Upper lobe of left lung (tissue), 6 donors: Measurements from ENCODE around the gene SP6. TPM values are rescaled to one million over a fixed set of nuclear protein-coding genes. Genes with fewer than 3 reads are reported as not detected.

ENCODE experiments used
- ATAC-seq, 2 donors: fragments of 200-7000 bp; cut with Tn5 transposase; one replicate each; pipeline ENCODE4 v1.9.1; 2022; ENCODE audit warnings: mild to moderate bottlenecking in 2 of 2, moderate library complexity in 2 of 2; ENCODE audit not compliant: low FRiP score in 2 of 2
- DNase-seq, 2 donors: peaks; one replicate each; pipeline ENCODE4 v3.0.0-alpha.2; 2019 to 2020
- H3K27ac ChIP-seq, 4 donors: fragments of 200-600 bp; sonication (generic); one replicate each; pipeline ENCODE4 v1.5.1; 2016 to 2019
- H3K27me3 ChIP-seq, 4 donors: fragments of 200-600 bp; sonication (generic); one replicate each; pipeline ENCODE4 v1.5.1; 2017 to 2019
- H3K36me3 ChIP-seq, 4 donors: fragments of 200-600 bp; sonication (generic); one replicate each; pipeline ENCODE4 v1.5.1; 2016 to 2019
- H3K4me1 ChIP-seq, 4 donors: fragments of 200-600 bp; sonication (generic); one replicate each; pipeline ENCODE4 v1.5.1; 2018 to 2019
- H3K4me3 ChIP-seq, 4 donors: fragments of 200-600 bp; sonication (generic); one replicate each; pipeline ENCODE4 v1.5.1; 2017 to 2019; ENCODE audit warnings: mild to moderate bottlenecking in 2 of 4, moderate library complexity in 1 of 4
- H3K9me3 ChIP-seq, 4 donors: fragments of 200-600 bp; sonication (generic); one replicate each; pipeline ENCODE4 v1.5.1; 2018 to 2019
- CTCF ChIP-seq, 6 experiments: fragments of 450-650 bp in 4 of 6; fragments of 200-600 bp in 2 of 6; sonication (generic) in 2 of 6; IDR thresholded peaks; one replicate each; pipeline ENCODE4 v1.5.1; 2016 to 2019; ENCODE audit warnings: antibody characterized with exemption in 6 of 6
- EP300 ChIP-seq, 4 donors: sonication (generic); formaldehyde crosslinking; IDR thresholded peaks; one replicate each; pipeline ENCODE4 v1.5.1; 2017; ENCODE audit warnings: antibody characterized with exemption in 4 of 4, control low read depth in 2 of 4
- POLR2A ChIP-seq, 4 donors: fragments of 450-650 bp; IDR thresholded peaks; one replicate each; pipeline ENCODE4 v1.5.1; 2016 to 2017; ENCODE audit warnings: antibody characterized with exemption in 4 of 4, mild to moderate bottlenecking in 2 of 4
- POLR2AphosphoS5 ChIP-seq, 2 donors: sonication (generic); formaldehyde crosslinking; IDR thresholded peaks; one replicate each; pipeline ENCODE4 v1.5.1; 2017; ENCODE audit warnings: antibody characterized with exemption in 2 of 2
- WGBS, 2 donors: methylation state at CpG; one replicate each; pipeline ENCODE4 v1.1.5; 2017 to 2018; 5-methylcytosine and 5-hydroxymethylcytosine counted together
- total RNA-seq, 6 donors: library from RNA; depleted of rRNA in 4 of 6; stranded (reverse); fragments of >200 nt in 4 of 6; gene quantifications; one replicate each; pipeline versions ENCODE4 v1.1.0 to v1.2.1, GENCODE V29; 2016 to 2021
- donor health status: DM: no; HTN: no; CAD: no; lungs with moderate emphysema.
- donor health status: DM: no; HTN: yes; CAD: no; lungs with severe emphysema.

The SP6 gene
- total RNA-seq, 6 donors from 2014 or later = 0.76 to 6.4 (median 2.4) TPM

GRCh38 chr17:47850373-47850691 lies 631 bp downstream of the SP6 start:
- peak in 1 of 2 donors; percentile 4 for ATAC-seq
- WGBS, 2 donors = 38 to 62% methylated on average over 9 of the region's 9 CpGs

DNA sequence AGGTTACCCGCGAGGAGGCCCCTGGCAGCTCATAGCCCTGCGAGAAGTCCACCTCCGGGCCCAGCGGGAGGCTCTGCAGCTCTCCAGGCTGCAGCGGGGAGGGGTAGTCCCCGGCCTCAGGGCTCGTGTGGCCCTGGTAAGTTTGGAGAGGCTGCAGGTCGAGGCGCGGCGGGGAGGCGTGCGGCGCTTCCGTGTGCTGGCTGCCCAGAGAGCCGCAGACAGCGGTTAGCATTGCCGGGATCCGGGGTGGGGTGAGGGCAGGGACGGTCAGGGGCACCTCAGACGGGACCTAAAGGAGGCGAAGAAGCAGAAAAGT lies 2.8 kb downstream of the SP6 start:
- WGBS, 2 donors = 66 to 74% methylated on average over 16 to 21 of the region's 23 CpGs
- Histone ChIP-seq H3K27ac (no peak overlapping the region), H3K4me1 (peaks cover 49 to 62% (median 53%) of the 10 kb centered on the region in 4 donors), H3K36me3 (peaks cover 0 to 13% (median 0%) of the 10 kb centered on the region in 4 donors), H3K9me3 (no peaks in the 10 kb centered on the region), H3K27me3 (peaks cover 0 to 40% (median 8%) of the 10 kb centered on the region in 4 donors), H3K4me3 (no peak overlapping the region)
- ATAC-seq (no peak), DNase-seq (peak in 1 of 2 donors; percentile 63)
- TF ChIP-seq POLR2AphosphoS5 (IDR thresholded peaks at IDR 0.05) = no peak

More at GRCh38 chr17:47850373-47850691, 631 bp downstream of the SP6 start:
- H3K36me3 ChIP-seq = peaks cover 0 to 13% (median 0%) of the 10 kb centered on the region in 4 donors
- peaks cover 0 to 52% (median 8%) of the 10 kb centered on the region in 4 donors for H3K27me3 ChIP-seq
- H3K4me1 ChIP-seq = peaks cover 28 to 42% (median 34%) of the 10 kb centered on the region in 4 donors
- peak overlapping the region in 3 of 4 donors; percentile 42 to 53 (median 50) for H3K4me3 ChIP-seq
- H3K27ac ChIP-seq = peak overlapping the region in 3 of 4 donors; percentile 50 to 82 (median 71)
- no peak for DNase-seq
- no peak for TF ChIP-seq EP300 (IDR thresholded peaks at IDR 0.05)
- no peak for TF ChIP-seq CTCF (IDR thresholded peaks at IDR 0.05)
- no peaks in the 10 kb centered on the region for H3K9me3 ChIP-seq

DNA sequence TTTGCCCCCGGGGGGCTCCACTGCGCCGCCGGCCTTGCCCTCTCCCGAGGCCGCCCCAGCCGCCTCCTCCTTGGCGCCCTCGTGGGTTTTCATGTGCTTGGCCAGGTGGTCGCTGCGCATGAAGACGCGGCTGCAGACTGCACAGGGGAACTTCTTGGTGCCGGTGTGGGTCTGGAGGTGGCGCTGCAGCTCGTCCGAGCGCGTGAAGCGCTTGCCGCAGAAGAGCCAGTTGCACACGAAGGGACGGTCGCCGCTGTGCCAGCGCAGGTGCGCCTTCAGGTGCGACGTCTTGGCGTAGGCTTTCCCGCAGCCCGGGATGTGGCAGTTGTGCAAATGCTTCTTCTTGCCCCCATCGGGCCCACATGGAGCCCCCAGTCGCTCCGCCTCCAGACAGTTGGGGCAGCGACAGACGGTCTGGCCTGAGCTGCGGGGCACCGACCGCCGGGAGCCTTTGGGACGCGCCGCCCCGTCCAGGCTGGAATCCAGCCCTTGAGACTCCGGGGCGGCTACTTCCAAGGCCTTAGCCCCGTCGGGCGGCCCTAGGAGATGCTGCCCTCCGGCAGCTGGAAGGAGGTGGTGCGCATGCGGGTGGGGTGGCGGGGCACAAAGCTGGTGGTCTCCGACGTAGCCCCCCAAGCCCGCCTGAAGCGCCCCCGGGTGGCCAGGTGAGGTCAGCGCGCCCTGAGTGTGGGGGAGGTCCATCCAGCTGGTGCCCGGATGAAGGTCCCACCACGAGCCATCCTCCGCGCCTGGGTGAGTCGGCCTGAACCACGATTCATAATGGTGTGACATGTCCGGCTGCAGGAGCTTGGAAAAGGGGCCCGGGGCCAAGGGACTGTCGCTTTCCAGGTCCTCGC lies 3.4 kb downstream of the SP6 start:
- H3K27ac ChIP-seq = peak overlapping the region in 1 of 4 donors; percentile 1
- ATAC-seq (no peak), DNase-seq (peak in 1 of 2 donors; percentile 81)
- peaks cover 53 to 68% (median 54%) of the 10 kb centered on the region in 4 donors for H3K4me1 ChIP-seq
- TF ChIP-seq EP300 (IDR thresholded peaks at IDR 0.05) = no peak
- peak in 2 of 6 experiments; percentile 8 to 28 for TF ChIP-seq CTCF (IDR thresholded peaks at IDR 0.05)
- no peak overlapping the region for H3K4me3 ChIP-seq
- H3K9me3 ChIP-seq = no peaks in the 10 kb centered on the region
- 45 to 46% methylated on average over 40 to 69 of the region's 71 CpGs for WGBS, 2 donors
- H3K27me3 ChIP-seq = peaks cover 0 to 34% (median 8%) of the 10 kb centered on the region in 4 donors
- H3K36me3 ChIP-seq = peaks cover 0 to 13% (median 0%) of the 10 kb centered on the region in 4 donors

DNA sequence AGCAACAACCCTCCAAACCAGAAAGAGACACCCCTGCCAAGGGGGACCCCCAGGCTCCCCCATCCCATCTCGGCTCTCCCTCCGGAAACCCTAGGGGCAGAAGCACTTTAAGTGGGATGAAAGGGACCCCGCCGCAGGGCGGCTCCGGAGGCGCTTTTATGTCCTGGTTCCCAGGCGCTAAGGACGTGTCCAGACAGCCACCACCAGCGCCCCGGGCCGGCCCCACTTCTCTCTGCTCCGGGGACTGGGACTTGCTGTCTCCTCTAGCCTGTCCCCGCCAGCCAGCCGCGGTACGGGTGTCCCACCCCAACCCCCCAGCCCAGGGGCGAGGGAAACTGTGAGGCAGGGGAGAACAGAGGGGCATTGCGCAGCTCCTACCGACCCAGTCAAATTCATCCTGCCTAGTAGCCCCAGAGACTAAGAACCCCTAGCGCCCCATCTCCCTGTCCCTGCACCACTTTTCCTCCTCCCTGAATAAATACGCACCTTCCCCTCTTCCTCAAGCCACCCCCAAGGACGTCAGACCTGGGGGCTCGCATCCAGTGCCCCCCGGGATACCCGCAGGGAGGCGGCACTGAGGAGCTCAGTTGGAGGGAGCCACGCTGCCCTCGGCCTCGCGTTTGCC lies 4.1 kb downstream of the SP6 start:
- 35 to 47% methylated on average over 16 to 18 of the region's 31 CpGs for WGBS, 2 donors
- H3K27me3 ChIP-seq = peaks cover 0 to 26% (median 8%) of the 10 kb centered on the region in 4 donors
- H3K36me3 ChIP-seq = peaks cover 0 to 13% (median 0%) of the 10 kb centered on the region in 4 donors
- no peak for ATAC-seq
- no peaks in the 10 kb centered on the region for H3K9me3 ChIP-seq
- H3K4me3 ChIP-seq = no peak overlapping the region
- H3K4me1 ChIP-seq = peaks cover 47 to 67% (median 50%) of the 10 kb centered on the region in 4 donors
- TF ChIP-seq CTCF (IDR thresholded peaks at IDR 0.05) (no peak), EP300 (IDR thresholded peaks at IDR 0.05) (no peak), POLR2AphosphoS5 (IDR thresholded peaks at IDR 0.05) (no peak)
- peak in 1 of 2 donors; percentile 84 for DNase-seq
- peak overlapping the region in 1 of 4 donors; percentile 1 for H3K27ac ChIP-seq

GRCh38 chr17:47845716-47846075 lies 5.3 kb downstream of the SP6 start:
- Histone ChIP-seq H3K36me3 (peaks cover 0 to 13% (median 0%) of the 10 kb centered on the region in 4 donors), H3K4me3 (no peak overlapping the region), H3K4me1 (peaks cover 40 to 63% (median 42%) of the 10 kb centered on the region in 4 donors), H3K9me3 (no peaks in the 10 kb centered on the region), H3K27ac (peak overlapping the region in 1 of 4 donors; percentile 67), H3K27me3 (peaks cover 0 to 20% (median 6%) of the 10 kb centered on the region in 4 donors)
- TF ChIP-seq EP300 (IDR thresholded peaks at IDR 0.05) (no peak), CTCF (IDR thresholded peaks at IDR 0.05) (no peak), POLR2AphosphoS5 (IDR thresholded peaks at IDR 0.05) (no peak), POLR2A (IDR thresholded peaks at IDR 0.05) (no peak)
- no peak for ATAC-seq
- WGBS, 2 donors = 61 to 77% methylated on average over 3 of the region's 3 CpGs
- DNase-seq = no peak
